Astrocyte (in vitro differentiated cells and primary cell): ENCODE data around the gene TEX26. TPM values are rescaled to one million over a fixed set of nuclear protein-coding genes. Genes with fewer than 3 reads are reported as not detected.
A peak's percentile ranks its signal among the peaks of the same experiment; 100 is the strongest.

Source experiments
- DNase-seq: peaks from one replicate; pipeline ENCODE4 v3.0.0-alpha.2; 2010; ENCODE audit warnings: low read depth
- FAIRE-seq: peaks from 2 replicates; lab custom pipeline; 2011; peaks lifted over from hg19 to GRCh38; lab: Jason Lieb, UNC
- H2AFZ ChIP-seq: 2 replicates; pipeline ENCODE4 v1.6.0; 2012; ENCODE audit warnings: low read depth, low read length, inconsistent platforms
- H3K27ac ChIP-seq: 2 replicates; pipeline ENCODE4 v1.5.1; 2011; ENCODE audit warnings: low read depth, low read length, inconsistent platforms
- H3K27me3 ChIP-seq: 2 replicates; pipeline ENCODE4 v1.6.0; 2011; ENCODE audit warnings: low read length, inconsistent platforms; ENCODE audit not compliant: insufficient read depth
- H3K36me3 ChIP-seq: 2 replicates; pipeline ENCODE4 v1.5.1; 2011; ENCODE audit warnings: low read length, inconsistent platforms; ENCODE audit not compliant: insufficient read depth
- H3K4me1 ChIP-seq: 2 replicates; pipeline ENCODE4 v1.5.1; 2011; ENCODE audit warnings: low read length, inconsistent platforms; ENCODE audit not compliant: insufficient read depth
- H3K4me2 ChIP-seq: 2 replicates; pipeline ENCODE4 v1.6.0; 2012; ENCODE audit warnings: low read length, inconsistent platforms
- H3K4me3 ChIP-seq: 2 replicates; pipeline ENCODE4 v1.5.1; 2011; ENCODE audit warnings: low read depth, mild to moderate bottlenecking, low read length, inconsistent platforms; ENCODE audit not compliant: insufficient read depth
- H3K79me2 ChIP-seq: 2 replicates; pipeline ENCODE4 v1.6.0; 2012; ENCODE audit warnings: mild to moderate bottlenecking, low read length, inconsistent platforms; ENCODE audit not compliant: insufficient read depth
- H3K9ac ChIP-seq: 2 replicates; pipeline ENCODE4 v1.6.0; 2012; ENCODE audit warnings: mild to moderate bottlenecking, low read length, inconsistent platforms
- H3K9me3 ChIP-seq: 2 replicates; pipeline ENCODE4 v1.5.1; 2012; ENCODE audit warnings: low read depth, mild to moderate bottlenecking, low read length, inconsistent platforms; ENCODE audit not compliant: insufficient read depth
- H4K20me1 ChIP-seq: 2 replicates; pipeline ENCODE4 v1.6.0; 2012; ENCODE audit warnings: low read length, inconsistent platforms; ENCODE audit not compliant: insufficient read depth
- H3K27ac Mint-ChIP-seq: one replicate; pipeline ENCODE4 v1.8.0; 2021; ENCODE audit warnings: mild to moderate bottlenecking, mixed read lengths; ENCODE audit not compliant: unreplicated experiment
- H3K27me3 Mint-ChIP-seq: one replicate; pipeline ENCODE4 v1.8.0; 2021; ENCODE audit warnings: low read depth, mixed read lengths; ENCODE audit not compliant: unreplicated experiment
- H3K36me3 Mint-ChIP-seq: one replicate; pipeline ENCODE4 v1.8.0; 2021; ENCODE audit warnings: low read depth, mixed read lengths; ENCODE audit not compliant: unreplicated experiment
- H3K4me1 Mint-ChIP-seq: one replicate; pipeline ENCODE4 v1.8.0; 2021; ENCODE audit warnings: low read depth, mixed read lengths; ENCODE audit not compliant: unreplicated experiment
- H3K4me3 Mint-ChIP-seq: one replicate; pipeline ENCODE4 v1.8.0; 2021; ENCODE audit warnings: mild to moderate bottlenecking, moderate library complexity, mixed read lengths; ENCODE audit not compliant: unreplicated experiment
- H3K9me3 Mint-ChIP-seq: one replicate; pipeline ENCODE4 v1.8.0; 2021; ENCODE audit warnings: mild to moderate bottlenecking, mixed read lengths; ENCODE audit not compliant: unreplicated experiment
- CTCF ChIP-seq: IDR thresholded peaks from 2 replicates; pipeline ENCODE4 v1.5.1; 2011; ENCODE audit warnings: low read depth, mild to moderate bottlenecking, inconsistent platforms, low read length, moderate library complexity; ENCODE audit not compliant: insufficient read depth
- EZH2 ChIP-seq: IDR thresholded peaks from 2 replicates; pipeline ENCODE4 v1.6.1; 2012; ENCODE audit warnings: mild to moderate bottlenecking, low read length, inconsistent platforms; ENCODE audit not compliant: insufficient read depth
- total RNA-seq: library from RNA; stranded (reverse); gene quantifications from 2 replicates; pipeline ENCODE4 v1.2.1, GENCODE V29; 2021

TEX26 gene
- total RNA-seq, 1 donor from 2014 or later, result not detected

DNA sequence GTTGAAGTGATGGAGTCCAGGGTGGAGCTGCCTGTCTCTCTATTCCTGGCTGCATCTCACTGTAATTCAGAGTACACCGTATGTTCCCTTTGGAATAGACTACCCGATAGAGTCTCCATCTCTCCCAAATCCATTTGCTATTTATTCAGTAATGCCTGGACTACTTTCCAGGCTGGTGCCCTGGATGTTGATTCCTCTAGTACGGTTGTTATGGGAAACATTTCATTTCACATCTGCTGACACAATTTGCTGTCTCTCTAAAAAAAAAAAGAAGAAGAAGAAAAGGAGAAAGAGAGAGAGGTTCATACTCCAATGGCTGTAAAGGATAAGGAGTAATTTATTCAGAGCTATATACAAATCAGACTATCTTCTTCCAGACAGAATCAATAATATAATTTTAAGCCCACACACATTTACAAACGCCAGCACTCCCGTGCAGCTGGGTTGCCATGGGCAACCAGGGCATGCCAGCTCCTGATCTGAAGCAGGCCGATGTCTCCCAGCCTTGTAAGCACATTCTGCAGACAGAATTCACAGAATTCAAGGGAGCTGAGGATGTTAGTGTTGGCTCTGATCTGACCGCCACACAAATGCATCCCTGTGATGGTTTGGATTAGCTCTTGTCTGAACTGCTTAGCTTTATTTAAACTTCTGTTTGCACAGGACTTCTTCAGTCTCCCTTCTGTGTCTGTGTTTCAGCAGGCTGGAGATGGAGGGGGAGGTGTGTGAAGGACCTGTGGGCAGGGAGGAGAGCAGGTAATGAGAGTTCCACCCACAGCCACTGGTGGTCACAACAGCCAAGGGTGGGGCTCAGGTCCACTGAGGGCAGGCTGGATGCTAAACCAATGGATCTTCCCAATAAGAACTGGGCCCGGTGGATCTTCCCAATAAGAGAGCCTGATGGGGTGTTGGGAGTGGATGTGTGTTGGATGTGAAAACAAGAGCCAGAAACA lies 66.0 kb downstream of the TEX26 start:
- DNase-seq (peak; percentile 79), FAIRE-seq (no peak)
- peaks cover 4% of the 10 kb centered on the region for H3K4me1 ChIP-seq
- no peaks in the 10 kb centered on the region for H3K36me3 ChIP-seq
- no peaks in the 10 kb centered on the region for H3K9me3 ChIP-seq
- H3K4me1 Mint-ChIP-seq, result peaks cover 1% of the 10 kb centered on the region
- H3K36me3 Mint-ChIP-seq, result no peaks in the 10 kb centered on the region
- H3K4me3 Mint-ChIP-seq, result no peak overlapping the region
- H3K79me2 ChIP-seq, result no peaks in the 10 kb centered on the region
- H3K4me3 ChIP-seq, result no peak overlapping the region
- H3K27ac Mint-ChIP-seq, result no peak overlapping the region
- no peak overlapping the region for H3K9ac ChIP-seq
- no peaks in the 10 kb centered on the region for H3K9me3 Mint-ChIP-seq
- no peaks in the 10 kb centered on the region for H4K20me1 ChIP-seq
- peaks cover 5% of the 10 kb centered on the region for H3K27me3 Mint-ChIP-seq
- TF ChIP-seq CTCF (no peak), EZH2 (no peak)
- peak overlapping the region; percentile 13 for H3K4me2 ChIP-seq
- no peak overlapping the region for H3K27ac ChIP-seq
- H2AFZ ChIP-seq, result no peak overlapping the region
- H3K27me3 ChIP-seq, result peaks cover 3% of the 10 kb centered on the region

DNA sequence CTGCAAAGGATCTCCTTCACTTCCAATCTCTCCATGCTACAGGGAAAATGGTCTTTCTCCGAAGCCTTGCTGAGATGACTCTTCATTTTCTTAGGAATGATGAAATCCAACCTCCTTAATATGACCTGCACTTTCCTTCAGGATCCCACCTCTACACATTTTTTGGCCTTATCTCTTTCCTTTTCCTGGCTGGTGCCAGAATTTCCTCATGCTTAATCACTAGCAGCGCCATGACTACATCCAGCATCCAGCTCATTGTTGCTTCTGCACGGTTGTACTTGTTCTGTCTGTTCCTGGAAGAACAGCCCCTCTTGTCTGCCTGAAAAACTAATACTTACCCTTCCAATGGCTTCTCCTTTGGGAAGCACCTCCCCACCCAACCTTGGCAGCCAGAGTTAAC lies 68.4 kb downstream of the TEX26 start:
- FAIRE-seq, result no peak
- Histone ChIP-seq H4K20me1 (no peaks in the 10 kb centered on the region), H3K4me1 (peaks cover 4% of the 10 kb centered on the region), H3K4me2 (no peak overlapping the region), H3K36me3 (no peaks in the 10 kb centered on the region), H3K9me3 (no peaks in the 10 kb centered on the region), H3K79me2 (no peaks in the 10 kb centered on the region), H2AFZ (no peak overlapping the region), H3K27me3 (peaks cover 3% of the 10 kb centered on the region), H3K27ac (no peak overlapping the region), H3K9ac (no peak overlapping the region), H3K4me3 (no peak overlapping the region)
- H3K27me3 Mint-ChIP-seq, result peaks cover 5% of the 10 kb centered on the region
- peaks cover 1% of the 10 kb centered on the region for H3K4me1 Mint-ChIP-seq
- no peak overlapping the region for H3K4me3 Mint-ChIP-seq
- DNase-seq, result peak; percentile 38
- H3K27ac Mint-ChIP-seq, result no peak overlapping the region
- no peak for TF ChIP-seq EZH2
- no peak for TF ChIP-seq CTCF
- no peaks in the 10 kb centered on the region for H3K36me3 Mint-ChIP-seq
- H3K9me3 Mint-ChIP-seq, result no peaks in the 10 kb centered on the region

DNA sequence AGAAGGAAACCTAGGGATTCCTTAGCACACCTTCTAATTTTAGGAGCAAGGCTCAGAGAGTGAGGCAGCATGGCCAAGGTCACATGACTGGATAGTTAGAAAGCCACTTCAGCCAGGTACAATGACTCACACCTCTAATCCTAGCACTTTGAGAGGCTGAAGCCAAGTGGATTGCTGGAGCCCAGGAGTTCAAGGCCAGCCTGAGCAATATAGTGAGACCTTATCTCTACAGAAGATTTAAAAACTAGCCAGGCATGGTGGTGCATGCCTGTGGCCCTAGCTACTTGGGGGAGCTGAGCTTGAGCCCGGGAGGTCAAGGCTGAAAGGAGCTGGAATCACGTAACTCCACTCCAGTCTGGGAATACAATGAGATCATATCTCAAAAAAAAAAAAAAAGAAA lies 69.2 kb downstream of the TEX26 start:
- DNase-seq (peak; percentile 41), FAIRE-seq (no peak)
- H3K27me3 ChIP-seq, result peaks cover 3% of the 10 kb centered on the region
- no peak for TF ChIP-seq EZH2
- no peak for TF ChIP-seq CTCF
- H3K36me3 ChIP-seq, result no peaks in the 10 kb centered on the region
- H3K4me3 ChIP-seq, result no peak overlapping the region
- no peak overlapping the region for H3K9ac ChIP-seq
- Mint-ChIP-seq H3K4me3 (no peak overlapping the region), H3K36me3 (no peaks in the 10 kb centered on the region), H3K27me3 (peaks cover 5% of the 10 kb centered on the region), H3K9me3 (no peaks in the 10 kb centered on the region), H3K4me1 (peaks cover 1% of the 10 kb centered on the region), H3K27ac (no peak overlapping the region)
- H3K4me2 ChIP-seq, result no peak overlapping the region
- no peaks in the 10 kb centered on the region for H3K79me2 ChIP-seq
- no peaks in the 10 kb centered on the region for H3K9me3 ChIP-seq
- peaks cover 4% of the 10 kb centered on the region for H3K4me1 ChIP-seq
- H4K20me1 ChIP-seq, result no peaks in the 10 kb centered on the region
- H2AFZ ChIP-seq, result no peak overlapping the region
- no peak overlapping the region for H3K27ac ChIP-seq
